ENCODE results near the gene UBE2L3. TPM values are rescaled to one million over a fixed set of nuclear protein-coding genes. Genes with fewer than 3 reads are reported as not detected.
"Not testable (repeated sequence)": the region's sequence is repeated elsewhere in the genome, so short reads cannot be mapped to it uniquely, and the experiment has no call there.

Gene UBE2L3
- total RNA-seq, 1 donor from 2014 or later = 87.5 TPM

DNA sequence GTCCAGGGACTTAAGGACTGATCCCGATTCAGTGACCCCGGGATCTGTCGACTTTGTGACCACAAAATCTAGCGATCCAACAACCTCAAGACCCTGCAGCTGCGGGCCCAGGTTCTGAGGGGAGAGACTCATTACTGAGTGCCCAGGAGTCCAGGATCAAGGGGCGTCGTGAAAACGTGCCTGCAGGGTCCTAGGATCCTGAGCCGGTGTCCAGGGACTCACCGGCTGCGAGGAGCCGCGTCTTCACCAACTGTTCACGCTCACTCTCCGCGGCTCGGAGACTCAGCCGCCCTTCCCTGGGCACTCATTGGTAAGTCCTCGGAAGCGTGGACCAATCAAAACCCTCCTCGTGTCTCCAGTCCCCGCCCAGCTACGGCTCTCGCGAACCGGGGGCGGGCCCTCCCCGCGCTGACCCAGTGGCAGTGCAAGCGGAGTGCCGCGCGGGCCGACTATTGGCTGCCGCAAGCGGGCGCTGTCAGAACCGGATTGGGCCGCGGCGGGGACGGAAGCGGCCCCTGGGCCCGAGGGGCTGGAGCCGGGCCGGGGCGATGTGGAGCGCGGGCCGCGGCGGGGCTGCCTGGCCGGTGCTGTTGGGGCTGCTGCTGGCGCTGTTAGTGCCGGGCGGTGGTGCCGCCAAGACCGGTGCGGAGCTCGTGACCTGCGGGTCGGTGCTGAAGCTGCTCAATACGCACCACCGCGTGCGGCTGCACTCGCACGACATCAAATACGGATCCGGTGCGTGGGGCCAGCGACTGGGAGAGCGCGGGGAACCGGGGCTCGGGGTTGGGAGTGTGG, 74.5 kb downstream of the UBE2L3 start, which contains the start of gene SDF2L1:
TSS of gene SDF2L1 (plus strand) at position 514 of the 795 bp plus-strand sequence. CDS start at position 549, 35 bp downstream.
- peak; percentile 88 for DNase-seq (ENCODE audit: extremely low read depth, low read depth, low spot score)

DNA sequence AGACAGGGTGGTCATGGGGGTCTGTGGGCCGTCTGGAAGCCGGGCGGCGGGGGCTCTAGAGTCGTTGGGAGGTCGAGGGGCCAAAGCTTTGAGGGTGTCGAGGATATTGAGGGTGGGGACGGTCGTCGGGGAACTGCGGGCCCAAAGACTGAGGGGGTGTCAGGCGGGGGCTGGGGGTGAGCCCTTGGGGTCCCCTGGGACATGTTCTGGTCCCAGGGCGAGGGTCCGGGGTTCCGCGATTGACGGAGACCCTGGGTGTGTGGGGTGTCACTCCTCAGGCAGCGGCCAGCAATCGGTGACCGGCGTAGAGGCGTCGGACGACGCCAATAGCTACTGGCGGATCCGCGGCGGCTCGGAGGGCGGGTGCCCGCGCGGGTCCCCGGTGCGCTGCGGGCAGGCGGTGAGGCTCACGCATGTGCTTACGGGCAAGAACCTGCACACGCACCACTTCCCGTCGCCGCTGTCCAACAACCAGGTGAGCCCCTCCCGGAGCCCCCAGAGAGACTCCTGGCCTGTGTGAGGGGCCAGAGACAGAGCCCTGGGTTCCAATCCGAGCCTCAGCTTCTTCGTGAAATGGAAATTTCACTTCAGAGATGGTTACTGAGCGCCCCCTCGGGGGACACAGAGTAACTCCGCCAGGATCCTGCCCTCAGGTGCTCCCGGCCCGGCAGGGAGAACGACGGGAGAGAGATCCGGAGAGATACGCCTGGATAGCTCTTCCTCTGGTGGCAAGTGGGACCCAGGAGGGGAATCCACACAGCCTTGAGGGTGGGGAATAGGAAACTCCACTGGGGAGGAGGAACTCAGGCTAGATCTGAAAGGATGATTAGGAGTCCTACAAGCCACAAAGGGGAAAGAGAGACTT, 75.3 kb downstream of the UBE2L3 start:
- no peak for DNase-seq (ENCODE audit: extremely low read depth, low read depth, low spot score)

DNA sequence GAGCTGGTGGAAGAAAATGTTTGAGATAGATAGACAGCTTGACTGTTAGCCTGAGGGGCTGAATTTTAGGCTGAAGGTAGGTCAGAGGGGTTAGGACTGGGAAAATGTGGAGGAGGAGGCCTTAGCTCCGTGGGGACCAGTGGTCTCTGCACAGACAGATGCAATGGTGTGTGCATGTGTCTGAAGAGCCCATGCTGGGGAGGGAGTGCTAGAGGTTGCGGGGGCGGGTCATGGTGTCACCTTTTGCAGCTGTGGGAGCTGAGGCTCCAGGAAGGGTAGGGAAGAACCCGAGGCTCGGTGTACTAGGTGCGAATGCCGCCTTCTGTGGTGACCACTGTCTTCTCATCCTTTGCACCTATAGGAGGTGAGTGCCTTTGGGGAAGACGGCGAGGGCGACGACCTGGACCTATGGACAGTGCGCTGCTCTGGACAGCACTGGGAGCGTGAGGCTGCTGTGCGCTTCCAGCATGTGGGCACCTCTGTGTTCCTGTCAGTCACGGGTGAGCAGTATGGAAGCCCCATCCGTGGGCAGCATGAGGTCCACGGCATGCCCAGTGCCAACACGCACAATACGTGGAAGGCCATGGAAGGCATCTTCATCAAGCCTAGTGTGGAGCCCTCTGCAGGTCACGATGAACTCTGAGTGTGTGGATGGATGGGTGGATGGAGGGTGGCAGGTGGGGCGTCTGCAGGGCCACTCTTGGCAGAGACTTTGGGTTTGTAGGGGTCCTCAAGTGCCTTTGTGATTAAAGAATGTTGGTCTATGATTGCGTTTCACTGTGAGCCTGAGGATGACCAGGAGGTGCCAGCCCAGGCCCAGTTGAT, 76.2 kb downstream of the UBE2L3 start:
- DNase-seq (ENCODE audit: extremely low read depth, low read depth, low spot score) = no peak

DNA sequence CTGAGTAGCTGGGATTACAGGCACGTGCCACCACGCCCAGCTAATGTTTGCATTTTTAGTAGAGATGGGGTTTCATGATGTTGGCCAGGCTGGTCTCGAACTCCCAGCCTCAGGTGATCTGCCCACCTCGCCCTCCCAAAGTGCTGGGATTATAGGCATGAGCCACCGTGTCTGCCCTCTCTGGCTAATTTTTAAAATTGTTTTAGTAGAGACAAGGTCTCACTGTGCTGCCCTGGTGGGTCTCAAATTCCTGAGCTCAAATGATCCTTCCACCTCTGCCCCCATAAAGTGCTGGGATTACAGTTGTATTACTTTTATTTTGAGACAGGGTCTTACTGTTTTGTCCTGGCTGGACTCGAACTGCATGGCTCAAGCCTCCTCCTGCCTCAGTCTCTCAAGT, 78.0 kb downstream of the UBE2L3 start:
- not testable (repeated sequence) for DNase-seq (ENCODE audit: extremely low read depth, low read depth, low spot score)

DNA sequence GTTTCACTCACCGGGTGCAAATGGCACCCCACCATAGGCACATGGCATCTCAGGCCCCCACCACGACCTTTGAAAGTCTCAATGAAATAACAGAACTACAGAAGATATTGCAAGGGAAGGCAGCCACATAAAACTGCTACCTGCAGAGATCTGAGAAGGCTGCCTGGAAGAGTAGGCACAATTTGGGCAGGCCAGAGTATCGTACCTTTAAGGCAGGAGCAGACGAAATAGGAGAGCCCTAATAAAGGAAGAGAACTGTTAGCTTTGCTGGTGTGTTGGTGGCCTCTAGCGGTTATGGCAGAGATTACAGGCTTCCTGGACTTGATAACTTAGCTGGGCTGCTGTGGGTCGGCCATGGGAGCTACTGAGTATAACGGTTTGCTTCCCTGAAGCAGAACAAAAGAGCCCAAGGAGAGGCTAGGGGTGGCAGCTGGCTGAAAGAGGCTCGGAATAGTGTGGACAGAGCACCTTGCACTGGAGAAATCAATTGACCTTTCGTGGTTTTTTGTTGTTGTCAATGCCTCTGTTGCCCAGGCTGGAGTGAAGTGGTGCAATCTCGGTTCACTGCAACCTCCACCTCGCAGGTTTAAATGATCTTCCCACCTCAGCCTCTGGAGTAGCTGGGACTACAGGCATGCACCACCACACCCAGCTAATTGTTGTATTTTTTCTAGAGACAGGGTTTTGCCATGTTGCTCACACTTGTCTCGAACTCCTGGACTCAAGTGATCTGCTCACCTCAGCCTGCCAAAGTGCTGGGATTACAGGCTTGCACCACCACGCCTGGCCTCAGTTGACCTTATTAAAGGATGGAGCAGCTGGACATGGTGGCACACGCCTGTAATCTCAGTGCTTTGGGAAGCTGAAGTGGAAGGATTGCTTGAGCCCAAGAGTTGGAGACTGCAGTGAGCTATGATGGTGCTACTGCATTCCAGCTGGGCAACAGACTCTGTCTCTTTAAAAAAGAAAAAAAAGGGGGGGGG, 79.4 kb downstream of the UBE2L3 start:
- no peak for DNase-seq (ENCODE audit: extremely low read depth, low read depth, low spot score)

DNA sequence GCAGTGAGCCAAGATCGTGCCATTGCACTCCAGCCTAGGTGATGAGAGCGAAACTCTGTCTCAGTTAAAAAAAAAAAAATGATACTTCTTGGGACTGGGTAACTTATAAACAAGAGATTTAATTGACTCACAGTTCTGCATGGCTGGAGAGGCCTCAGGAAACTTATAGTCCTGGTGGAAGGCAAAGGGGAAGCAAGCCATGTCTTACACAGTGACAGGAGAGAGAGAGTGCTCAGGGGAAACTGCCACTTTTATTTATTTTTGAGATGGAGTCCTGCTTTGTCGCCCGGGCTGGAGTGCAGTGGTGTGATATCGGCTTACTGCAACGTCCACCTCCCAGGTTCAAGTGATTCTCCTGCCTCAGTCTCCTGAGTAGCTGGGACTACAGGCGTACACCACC, 82.8 kb downstream of the UBE2L3 start:
- DNase-seq (ENCODE audit: extremely low read depth, low read depth, low spot score) = no peak

DNA sequence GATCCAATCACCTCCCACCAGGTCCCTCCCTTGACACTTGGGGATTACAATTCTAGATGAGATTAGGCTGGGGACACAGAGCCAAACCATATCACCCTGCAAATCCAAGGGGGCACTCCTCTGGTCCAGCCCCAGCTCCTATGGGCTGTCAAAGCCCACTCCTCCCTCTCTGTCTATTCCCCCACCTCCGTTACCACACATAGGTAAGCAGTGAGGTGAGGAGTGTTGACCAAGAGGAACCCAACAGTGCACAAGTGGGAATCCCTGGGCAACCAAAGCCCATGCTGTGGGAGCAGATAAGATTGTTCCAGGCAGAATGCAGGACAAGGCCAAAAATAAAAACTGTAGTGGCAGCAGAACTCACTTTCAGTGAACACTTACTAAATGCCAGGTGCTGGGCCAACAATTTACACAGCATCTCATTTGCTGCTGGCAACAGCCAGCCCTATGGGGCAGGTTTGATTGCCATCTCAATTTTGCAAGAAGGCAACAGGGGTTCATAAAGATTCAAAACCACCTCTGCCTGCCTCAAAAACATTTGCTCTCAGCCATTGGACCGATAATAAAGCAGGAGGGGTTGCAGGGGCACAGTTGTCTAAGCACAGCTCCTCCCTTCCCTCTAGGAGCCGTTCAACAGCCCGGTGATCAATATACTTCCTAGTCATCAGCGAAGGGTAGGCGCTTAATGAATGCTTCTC, 83.5 kb downstream of the UBE2L3 start:
- DNase-seq (ENCODE audit: extremely low read depth, low read depth, low spot score) = no peak

DNA sequence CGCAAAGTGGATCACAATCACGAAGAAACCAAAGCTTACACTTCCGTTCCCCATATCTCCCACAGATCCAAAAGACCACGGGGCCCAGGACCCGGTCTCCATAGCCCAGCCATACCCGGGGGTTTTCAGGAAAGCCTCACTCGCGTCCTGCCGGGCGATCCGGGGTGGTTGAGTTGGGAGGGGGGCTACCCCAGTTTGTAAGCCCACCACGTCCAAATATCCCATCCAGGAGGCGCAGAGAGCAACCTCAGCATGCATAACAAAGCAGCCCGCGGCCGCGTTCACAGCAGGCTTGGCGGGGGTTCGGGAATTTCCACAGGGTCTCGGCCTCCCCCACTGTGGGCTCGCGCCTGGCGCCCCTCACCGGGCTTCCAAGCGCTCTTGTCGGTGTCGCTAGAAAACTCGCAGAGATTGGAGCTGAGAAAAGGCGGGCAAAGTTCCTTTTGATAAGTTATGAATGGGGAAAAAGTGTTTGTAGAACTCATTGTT, 84.1 kb downstream of the UBE2L3 start:
- no peak for DNase-seq (ENCODE audit: extremely low read depth, low read depth, low spot score)

DNA sequence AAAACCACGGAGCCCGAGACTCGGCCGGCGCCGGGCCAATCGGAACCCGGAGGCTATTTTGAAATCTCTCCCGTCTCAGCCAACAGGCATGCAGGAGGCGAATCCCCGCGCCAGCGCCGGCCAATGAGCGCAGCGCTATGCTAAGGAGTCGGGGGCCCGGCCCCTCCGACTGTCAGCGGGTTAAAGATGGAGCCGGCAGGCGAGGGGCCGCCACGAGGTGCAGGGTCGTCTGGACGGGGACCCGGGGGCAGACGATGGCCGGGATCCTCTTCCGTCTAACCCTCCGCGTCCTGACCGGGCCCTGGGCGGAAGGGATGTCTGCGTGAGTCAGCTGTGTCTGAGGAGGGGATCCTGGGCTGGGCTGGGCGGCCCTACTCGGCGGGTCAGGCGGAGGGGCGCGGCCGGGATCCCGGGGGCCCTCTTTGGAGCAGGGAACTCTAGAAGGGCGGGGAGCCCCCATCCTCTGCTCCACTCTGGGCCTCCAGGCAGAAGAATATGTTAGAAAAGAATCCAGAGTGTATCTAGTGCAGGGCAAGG, 84.6 kb downstream of the UBE2L3 start:
- no peak for DNase-seq (ENCODE audit: extremely low read depth, low read depth, low spot score)

DNA sequence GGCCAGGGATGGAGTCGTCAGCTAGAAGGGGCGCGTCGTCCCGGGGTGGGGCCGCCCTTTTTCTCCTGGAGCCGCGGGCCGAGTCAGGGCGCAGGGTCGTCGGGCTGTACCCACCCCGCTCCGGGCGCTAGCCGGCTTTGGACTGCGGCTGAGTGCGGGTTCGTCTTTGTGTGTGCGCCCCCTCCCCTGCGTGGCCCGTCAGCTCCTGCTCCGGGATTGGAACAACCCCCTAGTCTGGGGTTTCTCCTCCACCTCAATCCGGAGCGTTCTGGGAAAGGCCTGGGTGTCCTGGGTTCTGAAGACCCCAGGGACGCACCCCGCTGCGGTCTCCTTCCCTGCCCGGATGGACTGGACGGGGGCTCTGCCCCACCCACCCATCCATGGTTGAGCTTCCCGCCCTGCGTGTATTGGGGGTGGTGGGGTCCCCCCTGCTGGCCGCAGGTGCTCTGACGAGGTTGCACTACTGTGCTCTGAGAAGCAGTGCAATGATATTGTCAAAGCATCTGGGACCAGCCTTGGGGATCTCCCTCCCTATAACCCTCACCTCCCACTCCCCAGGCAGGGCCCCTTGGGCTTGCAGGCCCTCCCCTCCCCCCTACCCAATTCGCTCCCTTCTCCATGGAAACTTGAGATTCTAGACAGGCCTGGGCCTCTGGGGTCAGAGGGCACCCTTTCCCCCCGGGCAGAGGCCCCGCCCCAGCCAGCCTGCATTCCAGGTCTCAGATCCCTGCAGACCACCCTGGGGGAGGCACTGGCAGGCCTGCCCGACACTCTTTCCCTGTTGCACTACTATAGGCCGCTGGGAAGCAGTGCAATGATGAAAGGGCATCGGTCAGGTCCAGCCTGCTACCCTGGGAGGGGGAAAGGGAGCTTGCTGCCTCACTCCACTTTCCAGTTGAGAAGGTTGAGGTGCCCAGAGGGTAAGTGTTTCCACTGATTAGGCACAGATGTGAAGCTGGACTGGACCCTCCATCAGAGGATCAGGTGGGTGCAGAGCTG, 85.3 kb downstream of the UBE2L3 start:
- DNase-seq (ENCODE audit: extremely low read depth, low read depth, low spot score) = no peak

DNA sequence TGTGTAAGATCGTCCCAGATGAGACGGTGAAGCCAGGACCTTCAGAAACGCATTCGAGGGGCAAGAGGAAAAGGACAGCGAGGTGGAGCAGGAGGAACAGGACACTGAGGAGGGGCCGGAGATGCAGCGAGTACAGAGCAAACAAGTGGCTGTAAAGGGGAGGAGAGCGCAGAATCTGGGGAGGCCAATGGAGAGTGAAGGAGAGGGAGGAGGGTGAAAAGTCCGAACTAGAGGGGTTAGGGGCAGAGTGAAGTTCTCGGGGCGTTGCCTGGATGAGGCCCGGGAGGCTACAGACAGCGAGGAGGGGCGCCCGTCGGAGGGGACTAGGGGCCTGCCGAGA, 89.5 kb downstream of the UBE2L3 start:
- no peak for DNase-seq (ENCODE audit: extremely low read depth, low read depth, low spot score)

DNA sequence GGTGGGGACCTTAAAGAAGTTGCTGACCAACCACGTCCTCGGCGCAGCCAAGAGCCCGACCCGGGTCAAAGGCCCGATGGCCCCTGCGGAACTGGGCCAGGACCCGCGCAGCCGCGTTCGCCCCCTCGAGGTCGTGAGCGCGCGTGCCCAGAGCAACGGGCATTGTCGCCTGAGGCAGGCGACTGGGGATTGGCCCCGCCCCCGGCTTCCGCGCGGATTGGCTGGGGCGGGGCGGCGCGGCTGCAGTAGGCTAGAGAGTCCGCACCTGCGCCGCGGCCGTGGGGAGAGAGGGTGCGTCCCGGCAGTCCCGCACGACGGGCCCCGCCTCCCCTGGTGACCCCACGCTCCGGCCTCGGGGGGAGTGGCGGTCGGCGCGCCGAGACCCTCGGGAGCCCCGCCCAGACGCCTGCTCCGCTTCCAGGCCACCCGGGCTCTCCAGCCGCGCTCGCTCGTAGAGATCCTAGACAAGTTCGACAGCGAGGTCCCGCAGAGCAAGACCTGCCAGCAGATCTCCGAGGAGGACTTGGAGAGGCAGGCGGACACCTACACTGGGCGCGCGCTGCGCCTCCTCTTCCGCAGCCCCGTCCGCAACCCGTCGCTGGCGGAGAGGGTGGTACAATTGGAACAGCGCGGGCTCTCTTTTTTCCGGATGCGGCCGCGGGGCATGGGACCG, 90.0 kb downstream of the UBE2L3 start:
- DNase-seq (ENCODE audit: extremely low read depth, low read depth, low spot score) = no peak

DNA sequence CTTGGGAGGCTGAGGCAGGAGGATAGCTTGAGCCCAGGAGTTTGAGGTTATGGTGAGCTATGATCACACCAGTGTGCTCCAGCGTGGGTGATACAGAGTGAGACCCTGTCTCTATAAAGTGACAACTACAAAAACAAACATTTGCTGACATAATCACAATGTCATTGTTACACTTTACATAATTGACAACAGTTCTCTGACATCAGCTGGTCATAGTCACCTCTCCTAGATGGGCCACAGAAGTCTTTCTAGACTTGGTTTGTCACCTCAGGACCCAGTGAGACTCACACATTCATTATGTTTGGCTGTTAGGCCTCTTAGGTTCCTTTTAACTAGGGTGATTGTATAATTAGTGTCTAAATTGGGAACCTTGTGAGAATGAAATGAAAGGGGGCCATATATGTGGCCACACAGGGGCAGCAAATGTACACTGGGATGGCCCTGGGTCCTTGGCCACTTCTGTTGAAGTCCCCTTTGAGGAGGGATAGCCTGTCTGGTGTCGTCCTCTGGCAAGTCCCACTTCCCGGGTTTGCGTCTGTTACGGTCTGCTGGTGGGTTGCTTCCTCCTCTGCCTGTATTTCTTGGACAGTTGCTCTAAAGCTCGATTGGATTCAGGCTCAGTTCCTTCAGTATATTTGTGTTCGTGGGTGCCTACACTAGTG, 92.5 kb downstream of the UBE2L3 start:
- no peak for DNase-seq (ENCODE audit: extremely low read depth, low read depth, low spot score)

DNA sequence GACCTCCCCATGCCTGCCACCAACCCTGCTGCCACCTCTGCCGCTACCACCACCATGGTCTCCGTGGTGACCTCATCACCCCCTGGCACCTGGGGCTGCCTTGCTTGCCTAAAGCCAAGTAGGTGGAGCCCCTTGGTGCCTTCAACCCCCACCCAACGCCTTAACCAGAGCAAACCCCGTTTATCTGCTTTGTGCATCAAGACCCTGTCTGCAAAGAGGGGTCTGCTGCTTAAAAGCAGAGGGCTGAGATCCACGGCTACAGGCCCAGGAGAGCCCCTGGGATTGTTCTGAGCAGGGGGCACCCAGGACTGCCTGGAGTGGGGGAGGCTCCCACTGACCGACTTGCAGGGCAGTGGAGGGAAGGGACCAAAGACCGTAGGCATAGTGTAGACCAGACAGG, 93.4 kb downstream of the UBE2L3 start:
- DNase-seq (ENCODE audit: extremely low read depth, low read depth, low spot score) = no peak

DNA sequence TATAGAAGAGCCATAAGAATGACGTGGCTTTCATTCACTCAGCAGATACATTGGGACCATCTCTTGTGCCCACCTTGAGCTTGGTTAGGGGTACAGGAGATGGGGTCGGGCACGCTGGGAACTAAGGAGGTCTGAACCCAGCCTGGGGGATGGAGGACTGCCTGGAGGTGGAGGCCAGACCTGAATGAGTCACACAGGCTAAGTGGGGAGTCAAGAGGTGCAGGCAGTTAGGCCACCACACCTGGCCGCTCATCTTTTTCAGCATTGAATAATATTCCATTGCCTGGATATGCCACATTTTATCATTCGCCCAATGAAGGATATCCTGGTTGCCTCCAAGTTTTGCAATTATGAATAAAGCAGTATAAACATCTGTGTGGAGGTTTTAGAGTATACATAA, 94.5 kb downstream of the UBE2L3 start:
- DNase-seq (ENCODE audit: extremely low read depth, low read depth, low spot score) = no peak

DNA sequence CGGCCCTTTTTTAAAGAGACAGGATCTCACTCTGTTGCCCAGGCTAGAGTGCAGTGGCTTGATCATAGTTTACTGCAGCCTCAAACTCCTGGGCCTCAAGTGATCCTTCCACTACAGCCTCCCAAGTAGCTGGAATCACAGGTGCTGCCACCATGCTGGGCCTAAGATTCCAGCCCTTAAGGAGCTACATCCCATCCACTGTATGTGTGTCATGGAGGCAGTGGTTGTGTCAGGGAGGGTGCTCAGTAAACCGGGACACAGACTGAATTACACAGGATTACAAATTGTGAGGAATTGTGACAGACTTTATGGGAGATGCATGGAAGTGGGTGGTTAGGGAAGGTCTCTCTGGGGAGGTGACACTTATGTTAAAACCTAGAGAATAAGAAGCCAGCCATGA, 96.2 kb downstream of the UBE2L3 start:
- no peak for DNase-seq (ENCODE audit: extremely low read depth, low read depth, low spot score)

Data from glomerular endothelial cell (primary cell).